H54 (cell line): Measurements from ENCODE around the gene TOMT.

Experiments
- DNase-seq: peaks from one replicate; pipeline ENCODE4 v3.0.0; 2011; ENCODE audit warnings: low spot score, mixed read lengths; ENCODE audit not compliant: insufficient read length
- FAIRE-seq: peaks from 3 replicates; lab custom pipeline; 2011; peaks lifted over from hg19 to GRCh38; lab: Jason Lieb, UNC
- POLR2A ChIP-seq: IDR thresholded peaks from 2 replicates; pipeline ENCODE4 v1.6.1; 2011; ENCODE audit warnings: low read depth, mild to moderate bottlenecking, low read length

Gene TOMT, protein sequence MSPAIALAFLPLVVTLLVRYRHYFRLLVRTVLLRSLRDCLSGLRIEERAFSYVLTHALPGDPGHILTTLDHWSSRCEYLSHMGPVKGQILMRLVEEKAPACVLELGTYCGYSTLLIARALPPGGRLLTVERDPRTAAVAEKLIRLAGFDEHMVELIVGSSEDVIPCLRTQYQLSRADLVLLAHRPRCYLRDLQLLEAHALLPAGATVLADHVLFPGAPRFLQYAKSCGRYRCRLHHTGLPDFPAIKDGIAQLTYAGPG

DNA sequence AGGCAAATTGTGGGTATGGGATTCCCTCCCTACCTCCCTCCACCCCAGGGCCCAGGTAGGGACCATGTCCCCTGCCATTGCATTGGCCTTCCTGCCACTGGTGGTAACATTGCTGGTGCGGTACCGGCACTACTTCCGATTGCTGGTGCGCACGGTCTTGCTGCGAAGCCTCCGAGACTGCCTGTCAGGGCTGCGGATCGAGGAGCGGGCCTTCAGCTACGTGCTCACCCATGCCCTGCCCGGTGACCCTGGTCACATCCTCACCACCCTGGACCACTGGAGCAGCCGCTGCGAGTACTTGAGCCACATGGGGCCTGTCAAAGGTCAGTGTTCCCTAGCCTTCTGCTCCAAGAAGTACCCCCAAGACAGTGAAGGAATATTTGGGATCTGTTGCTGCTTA, at the start of gene TOMT:
TOMT (plus strand) TSS at position 37 of the 400 bp plus-strand sequence; CDS start at position 65, 28 bp downstream.
- TF ChIP-seq POLR2A, result no peak
- FAIRE-seq (no peak), DNase-seq (no peak)

DNA sequence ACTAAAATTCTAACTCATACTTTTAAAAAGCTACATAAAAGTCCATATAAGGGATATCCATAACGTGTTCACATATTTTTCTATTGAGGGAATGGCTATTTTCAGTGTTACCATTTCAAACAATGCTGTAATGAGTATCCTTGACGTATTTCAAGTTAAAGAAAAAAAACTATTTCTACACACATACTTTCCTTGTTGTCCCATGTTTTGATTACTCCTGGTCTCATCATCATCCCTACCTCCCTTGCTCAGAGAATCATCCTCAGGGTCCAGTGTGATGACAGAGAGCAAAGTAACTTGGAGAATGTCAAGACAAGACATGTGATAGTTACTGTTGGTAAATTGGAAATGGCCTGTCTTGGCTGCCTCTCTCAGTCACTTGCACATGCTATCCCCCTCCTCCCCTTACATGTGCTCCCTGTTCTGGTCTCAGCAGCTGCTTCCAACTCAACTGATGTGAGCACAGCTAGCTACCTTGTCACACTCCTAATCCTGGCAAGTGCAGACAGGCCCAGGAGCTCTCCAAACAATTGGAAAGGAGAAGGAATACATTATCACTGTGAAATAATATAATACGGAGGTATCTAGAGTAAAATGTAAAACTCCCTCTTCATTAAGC, 47.2 kb upstream of the TOMT start:
- no peak for TF ChIP-seq POLR2A
- FAIRE-seq (no peak), DNase-seq (no peak)

DNA sequence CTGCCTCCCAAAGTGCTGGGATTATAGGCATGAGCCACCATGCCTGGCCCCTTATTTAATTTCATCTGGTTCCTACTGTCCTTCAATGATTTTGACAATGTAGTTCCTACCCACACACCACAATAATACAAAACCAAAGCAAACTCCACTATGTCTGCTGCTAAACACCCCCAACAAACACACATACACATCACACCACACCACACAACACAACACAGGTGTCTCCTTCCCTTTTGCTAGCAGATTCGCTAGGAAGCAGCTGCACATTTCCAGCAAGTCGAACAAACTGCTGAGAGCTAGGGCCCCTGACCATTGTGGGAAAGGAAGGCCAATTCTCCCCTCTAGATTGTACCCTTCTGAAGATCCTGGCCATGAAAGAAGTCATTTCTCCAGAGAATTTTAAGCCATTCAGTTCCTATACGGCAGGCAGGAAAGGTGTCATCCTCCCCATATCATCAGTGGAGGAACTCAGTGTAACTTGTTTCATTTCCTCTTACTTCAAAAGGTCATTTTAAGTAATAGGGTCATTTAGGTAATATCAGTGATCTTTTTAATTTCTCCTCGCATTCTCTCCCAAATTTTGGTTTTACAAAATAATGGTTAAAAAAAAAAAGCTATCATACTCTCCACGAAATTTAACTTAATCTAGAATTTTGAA, 43.9 kb upstream of the TOMT start:
- no peak for DNase-seq
- TF ChIP-seq POLR2A, result no peak
- no peak for FAIRE-seq

DNA sequence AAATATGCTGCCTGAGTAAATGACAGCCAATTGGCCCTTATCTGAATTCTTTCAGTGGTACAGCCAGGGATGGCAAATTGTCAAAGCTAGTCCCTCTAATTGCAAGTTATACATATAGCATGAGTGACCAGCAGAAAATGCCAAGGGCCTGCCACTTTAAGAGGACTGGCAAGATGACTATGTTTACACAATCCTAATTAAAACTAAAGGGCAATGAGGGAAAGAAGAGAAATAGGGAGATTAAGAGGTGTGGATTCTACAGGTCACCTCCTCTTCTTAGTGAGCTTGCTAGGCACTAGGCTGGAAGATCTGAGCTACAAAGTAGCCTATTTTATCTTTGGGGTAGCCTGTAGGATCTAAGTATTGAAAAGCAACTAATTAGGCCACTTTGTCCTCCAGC, 38.9 kb upstream of the TOMT start:
- FAIRE-seq (no peak), DNase-seq (no peak)
- no peak for TF ChIP-seq POLR2A

DNA sequence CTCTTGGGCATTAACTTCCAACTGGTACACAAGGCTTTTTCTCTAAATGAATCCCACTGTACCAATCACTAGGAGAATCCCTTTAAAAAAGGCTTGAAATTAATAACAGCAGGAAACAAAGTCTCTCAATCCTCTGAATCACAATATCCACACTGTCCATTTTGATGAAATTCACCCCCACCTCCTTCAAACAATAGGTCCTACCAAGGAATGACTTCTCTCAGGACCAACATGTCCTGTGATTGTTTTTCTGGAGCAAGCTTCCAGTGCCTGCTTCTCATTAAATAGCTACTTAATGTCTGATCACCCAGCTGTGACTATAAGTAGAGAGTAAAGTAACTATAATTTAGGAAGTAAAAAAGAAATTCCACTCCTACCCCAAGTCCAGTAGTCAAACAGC, 38.5 kb upstream of the TOMT start:
- FAIRE-seq, result no peak
- DNase-seq, result no peak
- TF ChIP-seq POLR2A, result no peak

DNA sequence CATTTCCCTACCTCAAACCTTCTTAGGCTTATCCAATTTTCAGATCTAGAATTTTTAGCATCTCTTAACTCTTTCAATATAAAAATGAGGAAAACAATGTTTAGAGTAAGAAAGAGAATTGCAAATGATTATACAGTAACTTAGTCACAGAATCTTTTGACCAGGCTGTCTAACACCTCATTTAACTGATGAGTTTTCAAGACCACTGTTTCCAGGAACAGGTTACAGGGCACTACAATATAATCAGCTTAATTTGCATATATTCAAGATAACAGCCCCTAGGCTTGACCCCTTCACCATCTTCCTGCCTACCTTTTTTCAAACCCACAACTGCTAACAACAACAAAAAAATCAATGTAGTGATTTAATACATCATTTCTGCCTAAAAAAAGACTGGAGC, 38.0 kb upstream of the TOMT start:
- no peak for DNase-seq
- no peak for TF ChIP-seq POLR2A
- no peak for FAIRE-seq

DNA sequence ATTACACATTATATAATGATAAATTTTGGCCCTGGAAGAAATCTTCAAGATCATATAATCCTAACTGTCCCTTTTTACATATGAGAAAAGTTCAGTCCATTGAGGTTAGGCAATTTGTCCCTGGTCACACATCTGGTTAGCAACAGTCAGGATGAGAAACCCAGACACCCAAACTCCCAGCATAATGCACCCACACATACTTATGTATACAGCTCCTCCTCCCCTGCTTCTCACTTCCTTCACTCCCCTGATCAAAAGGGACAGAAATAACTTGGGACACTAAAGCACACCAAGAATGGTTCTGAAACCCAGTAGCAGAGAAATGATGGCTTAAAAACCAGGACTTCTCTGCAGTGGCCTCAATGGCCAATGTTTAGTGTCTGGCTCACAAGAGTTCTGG, 36.5 kb upstream of the TOMT start:
- FAIRE-seq, result no peak

DNA sequence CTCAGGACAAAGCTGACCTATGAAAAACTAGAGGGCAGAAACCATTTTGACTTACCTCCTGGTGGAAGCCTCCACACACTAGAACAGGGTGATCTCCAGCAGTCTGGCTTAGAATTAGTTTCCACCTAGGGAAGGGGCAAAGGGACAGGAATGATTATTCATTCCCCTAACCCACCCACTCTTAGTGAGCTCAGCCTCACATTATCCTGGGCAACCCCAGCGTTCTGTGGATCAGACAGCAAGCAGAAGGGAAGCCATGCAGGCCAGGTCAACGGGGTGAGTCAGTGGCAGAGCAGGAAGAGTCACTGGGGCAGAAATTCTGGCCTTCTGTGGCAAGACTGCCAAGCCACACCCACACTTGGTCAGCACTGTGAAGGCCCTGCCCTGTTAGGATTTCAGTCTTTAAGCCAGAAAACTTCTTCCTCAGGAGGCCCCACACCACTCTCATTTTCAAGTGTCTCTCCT, 35.9 kb upstream of the TOMT start:
- DNase-seq (peak; percentile 69), FAIRE-seq (peak; percentile 82)
- peak; percentile 30; the same call in 1 of the 2 replicates for TF ChIP-seq POLR2A

More for the DNA sequence above, 36.5 kb upstream of the TOMT start:
- TF ChIP-seq POLR2A, result no peak
- DNase-seq, result no peak

DNA sequence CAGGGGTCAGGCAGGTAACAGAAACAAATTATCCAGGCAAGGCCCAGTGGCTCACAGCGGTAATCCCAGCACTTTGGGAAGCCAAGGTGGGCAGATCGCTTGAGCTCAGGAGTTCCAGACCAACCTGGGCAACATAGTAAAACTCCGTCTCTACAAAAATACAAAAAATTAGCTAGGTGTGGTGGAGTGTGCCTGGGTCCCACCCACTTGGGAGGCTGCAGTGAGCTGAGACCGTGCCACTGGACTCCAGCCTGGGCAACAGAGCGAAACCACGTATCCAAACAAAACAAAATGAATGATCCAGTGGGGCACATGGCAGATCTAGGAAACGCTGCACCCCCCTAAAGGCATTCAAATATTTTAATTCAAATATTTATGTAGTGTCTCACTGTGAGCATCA, 35.2 kb upstream of the TOMT start:
- FAIRE-seq, result no peak
- no peak for DNase-seq
- no peak for TF ChIP-seq POLR2A

DNA sequence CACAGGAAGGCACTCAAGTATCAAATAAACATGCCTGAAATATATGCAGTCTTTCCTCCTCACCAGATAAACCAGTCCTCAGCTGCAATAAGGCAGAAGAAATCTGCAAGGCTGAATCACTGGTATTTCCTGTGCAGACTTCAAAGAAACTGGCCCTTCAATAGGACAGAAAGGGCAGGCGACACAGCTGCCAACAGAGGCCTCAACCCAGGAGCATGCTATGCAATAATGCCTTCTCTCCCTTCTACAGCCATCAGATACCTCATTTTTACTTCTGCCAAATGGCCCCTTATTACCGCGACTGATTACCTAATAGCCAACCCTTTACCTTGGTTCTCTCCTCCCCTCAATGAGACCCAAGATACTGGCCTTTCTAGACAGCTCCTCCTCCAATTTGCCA, 33.4 kb upstream of the TOMT start:
- DNase-seq, result peak; percentile 41
- no peak for TF ChIP-seq POLR2A
- FAIRE-seq, result peak; percentile 30

DNA sequence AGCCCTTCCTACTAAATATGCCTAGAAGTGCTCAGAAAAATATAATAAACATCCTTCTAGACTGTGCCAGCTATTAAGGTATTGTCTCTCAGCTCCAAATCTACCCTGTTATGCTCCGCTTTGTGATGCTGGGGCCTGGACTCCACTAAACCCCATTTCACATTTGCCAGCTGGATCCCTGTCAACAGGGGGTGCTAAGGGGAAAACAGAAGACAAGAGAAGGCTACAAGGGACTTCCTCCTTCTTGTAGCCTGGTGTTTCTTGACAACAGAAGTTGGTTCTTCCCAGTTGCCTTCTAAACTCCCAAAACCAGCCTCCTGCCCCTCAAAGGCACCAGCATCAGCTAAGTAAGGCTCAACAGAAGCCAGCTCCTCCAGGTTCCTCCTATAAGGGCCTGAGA, 30.6 kb upstream of the TOMT start:
- DNase-seq, result no peak
- no peak for TF ChIP-seq POLR2A
- FAIRE-seq, result no peak

DNA sequence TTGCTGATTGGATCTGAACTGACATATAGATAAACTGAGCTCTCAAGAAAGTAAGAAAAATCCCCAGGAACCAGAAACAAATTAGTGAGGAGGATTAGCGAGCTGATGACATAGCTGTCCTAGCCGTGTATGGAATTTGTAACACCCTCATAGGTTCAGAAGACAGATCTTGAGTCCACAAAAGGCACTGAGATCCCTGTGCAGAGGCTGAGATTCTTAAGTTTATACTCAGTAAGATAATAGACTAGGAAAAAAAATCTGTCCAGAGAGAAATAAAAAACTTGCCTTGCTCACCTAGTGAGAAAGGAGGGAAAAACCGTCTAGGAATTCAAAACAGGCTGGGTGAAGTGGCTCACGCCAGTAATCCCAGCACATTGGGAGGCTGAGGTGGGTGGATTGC, 30.0 kb upstream of the TOMT start:
- TF ChIP-seq POLR2A, result no peak
- no peak for FAIRE-seq

DNA sequence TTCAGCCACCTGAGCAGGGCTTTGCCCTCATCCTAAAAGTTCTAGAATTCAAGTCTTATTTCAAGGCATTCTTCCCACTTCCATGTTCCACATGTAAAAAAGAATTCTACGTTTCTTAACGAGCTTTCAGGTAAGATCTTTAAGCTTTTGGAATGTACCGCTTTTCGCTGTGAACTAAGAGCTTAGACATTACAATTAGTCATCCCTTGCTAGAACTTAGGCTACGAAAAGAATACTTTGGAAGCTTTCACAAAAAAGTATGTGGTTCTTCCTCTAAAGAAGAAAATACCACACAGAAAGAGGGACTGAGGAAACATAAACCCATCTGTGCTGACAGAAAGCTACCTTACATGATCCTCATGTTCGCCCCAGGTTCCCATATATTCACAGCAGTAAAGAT, 27.2 kb upstream of the TOMT start:
- no peak for DNase-seq

More for the DNA sequence above, 30.0 kb upstream of the TOMT start:
- no peak for DNase-seq

DNA sequence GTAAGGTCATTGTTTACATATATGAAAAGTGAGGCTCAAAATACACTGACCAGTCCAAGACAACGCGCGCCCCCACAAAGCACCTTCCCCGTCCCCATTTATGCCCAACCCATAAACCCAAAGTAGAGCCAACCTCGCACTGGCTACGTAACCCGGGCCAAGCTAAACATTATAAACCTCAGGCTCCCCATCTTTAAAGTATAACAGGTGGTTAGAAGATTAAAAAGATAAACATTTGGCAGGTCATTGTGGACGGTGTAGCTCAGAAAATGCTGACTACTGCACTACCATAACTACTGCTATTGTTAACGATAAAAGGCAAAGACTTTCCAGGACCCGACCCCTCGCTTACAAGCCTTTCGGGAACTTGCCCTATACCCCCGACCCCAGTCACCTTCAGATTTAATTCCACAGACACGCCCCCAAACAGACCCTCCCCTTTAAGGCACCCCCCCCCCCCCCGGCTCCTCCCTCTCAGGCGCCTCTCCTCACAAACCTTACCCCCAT, 25.9 kb upstream of the TOMT start:
- TF ChIP-seq POLR2A, result no peak
- no peak for DNase-seq
- no peak for FAIRE-seq

More for the DNA sequence above, 27.2 kb upstream of the TOMT start:
- no peak for FAIRE-seq
- no peak for TF ChIP-seq POLR2A
